ENCODE measurements around the gene WTAP. TPM values are rescaled to one million over a fixed set of nuclear protein-coding genes. Genes with fewer than 3 reads are reported as not detected.
A peak's percentile ranks its signal among the peaks of the same experiment; 100 is the strongest.
"Not testable (repeated sequence)": the region's sequence is repeated elsewhere in the genome, so short reads cannot be mapped to it uniquely, and the experiment has no call there.

Gene WTAP
- total RNA-seq, result 75.4 TPM

DNA sequence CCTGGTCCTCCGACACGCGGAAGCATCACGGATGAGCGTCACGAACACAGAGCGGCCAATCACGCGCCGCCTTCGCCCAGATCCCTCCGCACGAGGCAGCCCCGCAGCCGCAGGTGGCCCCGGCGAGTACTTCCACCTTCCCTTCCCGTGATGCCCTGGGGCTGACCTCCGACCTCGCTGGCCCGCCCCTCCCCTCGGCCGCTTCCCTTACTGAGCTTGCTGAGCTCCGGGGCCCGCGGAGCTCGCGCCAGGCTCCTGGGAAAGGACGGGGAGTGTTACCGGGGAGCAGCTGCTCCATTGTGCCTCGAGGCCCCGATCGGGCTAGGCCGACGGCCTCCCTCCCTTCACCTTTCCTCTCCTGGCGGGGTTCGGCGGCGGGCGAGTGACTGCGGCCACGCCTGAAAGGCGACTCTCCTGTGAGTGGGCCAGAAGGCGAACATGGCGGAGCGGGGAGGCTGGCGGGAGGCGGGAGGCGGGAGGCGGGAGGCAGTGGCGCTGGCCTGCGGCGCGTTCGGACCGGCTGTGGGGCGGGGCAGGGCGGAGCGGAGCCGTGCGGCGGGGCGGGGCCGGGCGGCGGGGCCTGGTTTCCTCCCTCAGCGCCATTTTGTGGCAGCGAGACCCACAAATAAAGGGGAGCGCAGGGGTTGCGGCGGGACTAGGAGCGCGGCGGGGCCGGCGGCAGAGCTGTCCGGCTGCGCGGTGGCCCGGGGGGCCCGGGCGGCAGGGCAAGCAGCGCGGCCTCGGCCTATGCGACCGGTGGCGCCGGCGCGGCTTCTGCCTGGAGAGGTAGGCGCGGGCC lies at the start of gene WTAP:
Gene WTAP, plus strand, starts transcription at position 589 of the 799 bp plus-strand sequence. CDS start 8,760 bp downstream, outside the sequence.
- DNase-seq (ENCODE audit: low spot score), result peak; percentile 96

- DNase-seq (ENCODE audit: low spot score), result no peak
These were observed 49.7 kb upstream of the WTAP start for GRCh38 chr6:159677506-159678165.

DNA sequence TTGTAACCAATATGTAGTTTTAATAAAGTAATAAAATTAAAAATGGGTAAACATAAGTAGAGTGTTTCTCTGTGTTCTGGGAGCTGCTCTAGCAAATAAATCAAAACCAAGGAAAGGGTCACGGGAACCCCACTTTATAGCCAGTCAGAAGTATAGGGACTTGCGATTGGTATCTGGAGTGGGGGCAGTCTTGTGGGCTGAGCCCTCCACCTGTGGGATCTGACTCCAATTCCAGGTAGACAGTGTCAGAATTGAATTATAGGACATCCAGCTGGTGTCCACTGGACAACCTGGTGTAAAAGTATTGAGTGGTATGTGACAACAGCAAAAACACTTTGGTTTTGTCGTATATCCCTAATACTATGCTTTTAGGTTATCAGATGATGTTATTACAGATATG lies 48.7 kb upstream of the WTAP start:
- DNase-seq (ENCODE audit: low spot score), result no peak

GRCh38 chr6:159679091-159680077 lies 47.9 kb upstream of the WTAP start:
- no peak for DNase-seq (ENCODE audit: low spot score)

GRCh38 chr6:159680104-159680503 lies 47.2 kb upstream of the WTAP start:
- DNase-seq (ENCODE audit: low spot score), result no peak

GRCh38 chr6:159681191-159681880 lies 46.0 kb upstream of the WTAP start:
- DNase-seq (ENCODE audit: low spot score), result no peak

DNA sequence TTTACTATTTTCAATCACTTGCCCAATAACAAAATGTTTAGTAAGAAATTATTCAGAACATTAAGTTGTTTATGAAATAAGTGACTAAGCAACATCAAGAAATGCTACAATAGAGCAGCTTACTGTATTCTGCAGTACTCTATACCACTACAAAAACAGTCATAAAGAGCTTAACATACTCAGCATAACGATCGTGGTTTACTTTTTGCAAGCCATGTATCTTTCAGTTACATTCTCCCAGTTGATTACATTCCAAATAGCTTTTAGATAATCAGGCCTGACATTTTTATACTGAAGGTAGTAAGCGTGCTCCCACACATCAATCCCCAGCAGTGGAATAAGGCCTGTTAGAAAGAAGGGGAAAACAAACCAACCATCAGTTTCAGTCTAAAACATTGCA lies 45.0 kb upstream of the WTAP start:
- DNase-seq (ENCODE audit: low spot score), result no peak

GRCh38 chr6:159682810-159683209 lies 44.5 kb upstream of the WTAP start:
- no peak for DNase-seq (ENCODE audit: low spot score)

- DNase-seq (ENCODE audit: low spot score), result no peak
These were observed 43.3 kb upstream of the WTAP start for GRCh38 chr6:159684013-159684304.

DNA sequence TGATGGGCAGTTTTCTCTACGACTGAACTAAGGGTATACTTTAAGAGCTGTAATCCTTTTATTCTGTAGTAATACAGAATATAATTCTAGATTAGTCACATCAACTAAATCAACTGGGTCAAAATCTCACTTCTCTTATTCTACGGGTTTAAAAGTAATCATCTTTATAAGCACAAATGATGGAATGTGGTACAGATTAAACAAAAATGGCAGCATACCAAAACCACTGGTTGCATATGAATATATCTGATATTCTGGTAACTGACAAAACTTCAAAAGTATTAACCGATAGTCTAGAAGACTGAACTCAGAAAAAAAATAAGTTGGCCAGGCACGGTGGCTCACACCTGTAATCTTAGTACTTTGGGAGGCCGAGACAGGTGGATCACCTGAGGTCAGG lies 41.3 kb upstream of the WTAP start:
- DNase-seq (ENCODE audit: low spot score), result no peak

- no peak for DNase-seq (ENCODE audit: low spot score)
These were observed 40.6 kb upstream of the WTAP start for GRCh38 chr6:159686703-159687102.

DNA sequence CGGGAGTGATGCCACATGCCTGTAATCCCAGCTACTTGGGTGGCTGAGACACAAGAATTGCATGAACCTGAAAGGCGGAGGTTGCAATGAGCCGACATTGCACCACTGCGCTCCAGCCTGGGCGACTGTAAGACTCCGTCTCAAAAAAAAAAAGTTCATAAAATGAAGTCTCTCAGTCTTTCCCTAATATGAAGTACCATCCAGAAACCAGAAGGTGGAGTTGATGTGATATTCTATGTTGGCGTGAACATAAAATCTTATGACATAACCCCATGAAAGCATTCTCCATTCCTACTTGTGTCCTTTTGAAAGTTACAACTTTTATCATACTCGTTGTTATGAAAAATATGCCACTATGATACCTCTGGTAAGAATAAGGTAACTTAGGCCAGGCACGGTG lies 40.0 kb upstream of the WTAP start:
- DNase-seq (ENCODE audit: low spot score), result no peak

DNA sequence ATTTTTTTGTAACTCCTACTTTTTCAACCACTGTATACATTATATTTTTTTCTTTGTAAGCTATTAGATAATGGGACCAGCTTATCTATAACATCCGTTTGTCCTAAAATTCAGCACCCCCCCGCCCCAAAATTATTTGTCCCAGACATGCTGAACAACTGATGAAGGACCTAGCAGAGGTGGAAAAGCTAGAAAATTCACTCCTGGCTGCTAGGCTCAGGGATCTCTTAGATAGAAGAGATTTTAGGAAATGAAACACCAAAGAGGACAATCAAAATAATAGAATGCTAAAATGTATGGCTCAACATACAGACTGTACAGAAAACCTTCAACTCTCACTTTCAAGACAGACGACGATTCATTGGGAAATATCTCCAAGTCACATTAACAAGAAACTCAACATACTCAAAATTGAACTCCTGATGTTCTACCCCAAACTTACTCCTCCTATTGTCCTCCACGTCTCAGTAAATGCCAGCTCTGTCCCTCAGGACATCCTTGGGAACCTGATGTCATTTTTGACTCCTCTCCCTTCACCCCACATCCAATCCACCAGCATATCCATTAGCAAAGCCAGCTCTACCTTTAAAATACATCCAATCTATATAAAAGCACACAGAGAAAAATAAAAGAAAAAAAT lies 38.9 kb upstream of the WTAP start:
- no peak for DNase-seq (ENCODE audit: low spot score)

- DNase-seq (ENCODE audit: low spot score), result no peak
These were observed 38.3 kb upstream of the WTAP start for GRCh38 chr6:159689001-159689400.

GRCh38 chr6:159690135-159690534 lies 37.2 kb upstream of the WTAP start:
- DNase-seq (ENCODE audit: low spot score), result not testable (repeated sequence)

- peak; percentile 38 for DNase-seq (ENCODE audit: low spot score)
These were observed 36.0 kb upstream of the WTAP start for GRCh38 chr6:159691133-159691962.

GRCh38 chr6:159691963-159692287 lies 35.4 kb upstream of the WTAP start:
- DNase-seq (ENCODE audit: low spot score), result no peak

GRCh38 chr6:159692303-159693127 lies 34.8 kb upstream of the WTAP start:
- DNase-seq (ENCODE audit: low spot score), result peak; percentile 37

DNA sequence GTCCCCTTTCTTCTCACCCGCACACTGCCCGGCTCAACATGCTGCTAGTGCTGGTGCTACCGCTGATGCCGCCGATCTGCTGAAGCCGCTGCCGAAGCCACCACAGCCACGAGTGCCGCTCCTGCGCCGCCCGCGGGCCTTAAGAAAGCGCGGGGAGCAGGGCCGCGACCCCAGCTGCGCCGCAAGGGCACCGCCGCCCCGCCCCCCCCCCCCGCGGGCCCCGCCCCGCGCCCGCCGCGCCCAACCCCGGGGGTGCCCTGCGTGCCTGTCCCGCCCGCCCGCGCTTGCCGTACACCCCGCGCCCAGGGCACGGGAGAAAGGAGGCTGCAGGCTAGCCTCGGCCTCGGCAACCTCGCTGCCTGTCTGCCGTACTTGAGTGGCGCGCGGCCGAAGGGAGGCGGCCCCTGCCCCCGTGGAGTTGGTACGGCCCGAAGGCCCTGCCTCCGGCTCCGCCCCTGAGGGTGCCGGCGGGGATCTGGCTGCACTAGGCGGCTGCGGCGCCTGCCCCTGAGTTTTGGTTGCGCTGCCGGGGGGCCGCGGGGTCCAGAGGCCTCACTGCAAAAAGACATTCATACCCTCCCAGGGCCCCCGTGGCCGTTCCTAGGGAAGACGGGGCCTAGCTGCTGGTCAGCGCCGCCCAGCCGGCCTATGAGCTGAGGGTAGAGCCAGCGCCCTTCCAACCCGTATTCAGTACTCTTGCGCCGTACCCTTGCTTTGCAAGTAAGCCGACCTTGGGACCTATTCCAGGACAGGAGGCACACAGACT lies 34.0 kb upstream of the WTAP start, which contains the start of gene SOD2:
Gene SOD2, minus strand, starts transcription at position 114 of the 766 bp plus-strand sequence. Its CDS starts 74 bp downstream, at position 40.
- peak; percentile 79 for DNase-seq (ENCODE audit: low spot score)
